NCI-H1092 (cell line): ENCODE results near the gene KATNAL1.

Experiments used
- DNase-seq: peaks from one replicate; lab custom pipeline; 2025; lab: John Stamatoyannopoulos, UW

KATNAL1 gene

GRCh38 chr13:30163441-30163840 is 143.9 kb downstream of the KATNAL1 start:
- DNase-seq = no peak

- no peak for DNase-seq
Observed at GRCh38 chr13:30159446-30159839, 147.9 kb downstream of the KATNAL1 start.

- no peak for DNase-seq
Observed at GRCh38 chr13:30158774-30159445, 148.4 kb downstream of the KATNAL1 start.

GRCh38 chr13:30157616-30157993 is 149.7 kb downstream of the KATNAL1 start:
- no peak for DNase-seq

GRCh38 chr13:30156826-30157615 is 150.3 kb downstream of the KATNAL1 start:
- no peak for DNase-seq

GRCh38 chr13:30156270-30156669 is 151.1 kb downstream of the KATNAL1 start:
- no peak for DNase-seq

GRCh38 chr13:30154931-30155330 is 152.4 kb downstream of the KATNAL1 start:
- DNase-seq = no peak

GRCh38 chr13:30154531-30154930 is 152.8 kb downstream of the KATNAL1 start:
- DNase-seq = no peak

GRCh38 chr13:30153545-30154426 is 153.6 kb downstream of the KATNAL1 start:
- no peak for DNase-seq
